NOMO-1 treated with DMSO at 0.1 percent for 48 hours (cell line): ENCODE results near the gene UGT2A2.
"Not testable (repeated sequence)": the region's sequence is repeated elsewhere in the genome, so short reads cannot be mapped to it uniquely, and the experiment has no call there.

Experiments
- DNase-seq: peaks from one replicate; lab custom pipeline; 2025; ENCODE audit not compliant: unreplicated experiment; lab: John Stamatoyannopoulos, UW

The UGT2A2 gene

DNA sequence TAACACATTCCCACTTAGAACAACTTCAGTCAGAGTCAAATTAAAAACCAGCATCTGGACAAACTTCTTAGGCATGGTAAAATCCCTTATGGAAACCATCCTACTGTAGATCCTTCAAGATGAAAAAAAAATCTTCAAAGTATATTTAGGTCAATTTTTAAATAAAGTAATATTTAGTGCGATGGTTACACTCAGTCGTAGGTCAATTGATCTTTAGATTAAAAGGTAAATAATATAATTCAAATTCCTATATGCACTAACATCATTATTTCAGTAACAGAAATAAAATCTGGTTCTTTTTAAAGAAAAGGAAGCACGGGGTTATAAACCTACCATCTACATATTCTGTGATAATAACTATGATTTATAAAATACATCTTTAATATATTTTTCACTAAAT is at the start of gene UGT2A2:
TSS of gene UGT2A2 (minus strand) at position 101 of the 400 bp plus-strand sequence. CDS start at position 99, 2 bp downstream.
- no peak for DNase-seq

GRCh38 chr4:69684804-69685203 is 45.4 kb upstream of the UGT2A2 start:
- no peak for DNase-seq

DNA sequence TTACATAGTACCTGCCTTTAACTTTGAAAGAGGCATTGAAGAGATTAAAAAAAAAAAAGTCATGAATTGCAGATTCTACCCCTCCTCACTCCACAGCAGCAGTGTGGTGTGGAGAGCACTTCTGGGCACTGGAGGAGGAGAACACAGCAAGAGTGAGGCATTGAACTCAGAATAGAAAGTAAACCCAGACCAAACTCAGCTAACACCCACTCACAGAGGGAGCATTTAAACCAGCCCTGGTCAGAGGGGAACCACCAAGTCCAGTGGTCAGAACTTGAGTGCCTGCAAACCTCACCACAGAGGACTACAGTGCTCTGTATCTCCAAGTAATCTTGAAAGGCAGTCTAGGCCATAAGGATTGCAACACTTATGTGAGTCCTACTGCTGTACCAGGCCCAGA is 29.2 kb upstream of the UGT2A2 start:
- DNase-seq: no peak

GRCh38 chr4:69664009-69664408 is 24.6 kb upstream of the UGT2A2 start:
- DNase-seq: not testable (repeated sequence)

GRCh38 chr4:69661130-69661803 is 21.8 kb upstream of the UGT2A2 start:
- DNase-seq: not testable (repeated sequence)

GRCh38 chr4:69658133-69658532 is 18.7 kb upstream of the UGT2A2 start:
- no peak for DNase-seq

- DNase-seq: no peak
Observed at GRCh38 chr4:69656653-69657158, 17.3 kb upstream of the UGT2A2 start.

- no peak for DNase-seq
Observed at GRCh38 chr4:69653147-69653546, 13.7 kb upstream of the UGT2A2 start, which contains the start of gene UGT2A1. Gene UGT2A1, minus strand, starts transcription at chr4:69653247. Its CDS starts 5,603 bp downstream, at chr4:69647644.

DNA sequence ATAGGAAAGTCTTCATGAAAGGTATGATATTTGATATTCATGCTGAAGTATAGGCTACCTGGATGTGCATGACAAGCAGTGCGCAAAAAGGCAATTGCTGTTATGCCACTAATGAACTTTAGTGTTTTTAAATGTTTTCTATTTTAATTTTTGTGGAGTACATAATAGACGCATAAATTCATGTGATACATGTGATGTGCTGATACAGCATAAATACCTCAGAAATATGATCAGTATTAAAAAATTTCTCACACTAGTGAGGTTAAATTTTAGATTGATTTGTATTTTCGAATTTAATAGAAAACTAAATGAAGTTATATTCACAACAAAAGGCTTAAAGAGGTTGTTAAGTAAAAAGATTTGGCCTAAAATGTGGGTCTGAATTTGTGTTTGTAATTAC is 11.4 kb upstream of the UGT2A2 start:
- DNase-seq: no peak

DNA sequence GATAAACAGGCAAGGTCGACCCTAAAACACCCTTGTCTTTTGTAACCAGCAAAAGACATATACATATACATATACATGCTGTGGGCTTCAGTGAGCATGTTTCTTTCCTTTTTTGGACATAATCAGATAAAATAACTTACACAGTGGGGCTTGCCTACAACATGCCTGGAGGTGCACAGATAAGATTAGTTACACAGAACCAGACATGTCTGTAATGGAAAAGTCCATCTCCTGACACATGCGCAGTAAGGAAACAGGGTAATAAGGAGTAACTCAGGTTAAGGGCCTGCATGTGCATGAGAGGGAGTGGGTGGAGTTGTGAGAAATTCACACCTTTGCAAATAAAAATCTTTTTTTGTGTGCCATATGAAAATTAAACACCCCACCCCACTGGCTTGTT is 10.2 kb upstream of the UGT2A2 start:
- no peak for DNase-seq

GRCh38 chr4:69649207-69649606 is 9.8 kb upstream of the UGT2A2 start:
- DNase-seq: no peak

GRCh38 chr4:69642961-69643360 is 3.5 kb upstream of the UGT2A2 start:
- no peak for DNase-seq

DNA sequence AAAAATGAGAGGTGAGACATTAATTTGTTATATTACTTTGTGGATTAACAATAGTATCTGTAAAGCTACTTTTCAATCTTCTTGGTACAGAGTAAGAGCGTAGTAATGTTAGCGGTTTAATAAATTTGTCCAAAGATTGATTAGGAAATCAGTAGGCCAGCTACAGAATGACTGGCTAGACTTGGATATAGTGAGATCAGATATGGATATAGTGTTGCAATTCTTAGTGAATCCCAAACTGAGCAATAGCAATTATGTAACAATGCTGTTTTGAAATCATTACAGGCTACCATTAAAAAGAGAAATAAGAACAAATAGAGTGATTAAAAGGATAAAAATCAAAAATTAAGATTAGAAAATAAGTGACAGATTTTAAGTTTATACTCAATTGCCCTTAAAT is 847 bp upstream of the UGT2A2 start:
- DNase-seq: no peak

DNA sequence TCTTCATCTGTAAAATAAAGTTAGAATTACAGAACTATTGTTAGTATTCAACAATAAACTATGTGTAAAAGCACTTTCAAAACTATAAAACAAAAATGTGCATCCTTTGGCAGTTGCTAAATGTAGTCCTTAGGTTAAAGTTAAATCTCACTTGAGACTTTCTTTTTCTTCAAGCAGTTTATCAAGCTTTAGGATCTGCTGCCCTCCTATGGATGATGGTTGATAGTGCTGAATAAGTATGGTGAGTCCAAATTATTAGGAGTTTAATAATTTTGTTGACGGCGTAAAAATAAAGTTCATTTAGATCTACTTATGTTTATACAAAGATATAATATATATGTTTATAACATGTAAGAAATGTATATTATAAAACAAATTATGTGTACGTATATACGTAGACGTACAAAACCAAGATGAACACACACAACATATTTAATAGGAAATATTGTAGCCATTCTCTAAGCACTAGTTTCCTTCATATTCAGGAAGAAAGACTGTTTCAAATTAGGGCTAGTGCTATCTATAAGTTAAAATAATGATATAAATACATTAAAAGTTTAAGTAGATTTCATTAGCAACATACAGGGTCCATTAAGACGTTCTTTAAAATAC is 22.3 kb downstream of the UGT2A2 start:
- no peak for DNase-seq

DNA sequence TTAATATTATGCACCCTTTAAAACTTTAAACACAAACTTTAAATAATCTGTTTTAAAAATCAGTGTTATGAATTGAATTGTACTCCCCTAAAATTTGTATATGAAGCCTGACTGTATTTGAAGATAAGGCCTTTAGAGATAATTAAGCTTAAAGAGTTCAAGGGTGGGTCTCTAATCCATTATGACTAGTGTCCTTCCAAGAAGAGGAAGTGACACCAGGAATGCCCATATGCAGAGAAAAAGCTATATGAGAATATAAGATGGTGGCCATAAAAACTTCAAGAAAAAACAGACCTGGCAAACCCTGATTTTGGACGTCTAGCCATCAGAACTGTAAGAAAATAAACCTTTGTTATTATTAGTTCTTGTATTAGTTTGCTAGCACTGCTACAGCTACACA is 29.0 kb downstream of the UGT2A2 start:
- DNase-seq: no peak

DNA sequence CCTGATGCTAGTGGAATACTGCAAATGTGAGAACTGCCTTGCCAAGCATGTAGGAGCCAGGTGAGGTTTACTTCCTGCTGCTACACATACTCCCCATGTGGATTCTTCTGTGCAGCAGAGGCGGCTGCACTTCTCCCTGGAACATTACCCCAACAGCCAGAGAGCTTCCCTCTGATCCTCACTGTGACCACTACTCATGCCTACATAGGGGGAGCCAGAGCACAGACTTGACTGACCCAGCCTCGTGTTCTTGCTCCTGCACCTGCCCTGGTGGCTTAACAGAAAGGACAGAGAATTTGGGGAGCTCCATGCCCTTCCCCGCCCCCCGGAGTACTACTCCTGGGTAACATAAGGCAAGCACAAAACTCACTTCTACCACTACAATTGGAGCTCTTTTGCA is 38.4 kb downstream of the UGT2A2 start:
- DNase-seq: no peak

- no peak for DNase-seq
Observed at GRCh38 chr4:69600013-69600412, 39.4 kb downstream of the UGT2A2 start.

GRCh38 chr4:69594382-69594781 is 45.1 kb downstream of the UGT2A2 start:
- DNase-seq: no peak

- DNase-seq: no peak
Observed at GRCh38 chr4:69591364-69591763, 48.1 kb downstream of the UGT2A2 start.

GRCh38 chr4:69589884-69590283 is 49.6 kb downstream of the UGT2A2 start:
- DNase-seq: no peak

GRCh38 chr4:69584135-69584534 is 55.3 kb downstream of the UGT2A2 start:
- no peak for DNase-seq

DNA sequence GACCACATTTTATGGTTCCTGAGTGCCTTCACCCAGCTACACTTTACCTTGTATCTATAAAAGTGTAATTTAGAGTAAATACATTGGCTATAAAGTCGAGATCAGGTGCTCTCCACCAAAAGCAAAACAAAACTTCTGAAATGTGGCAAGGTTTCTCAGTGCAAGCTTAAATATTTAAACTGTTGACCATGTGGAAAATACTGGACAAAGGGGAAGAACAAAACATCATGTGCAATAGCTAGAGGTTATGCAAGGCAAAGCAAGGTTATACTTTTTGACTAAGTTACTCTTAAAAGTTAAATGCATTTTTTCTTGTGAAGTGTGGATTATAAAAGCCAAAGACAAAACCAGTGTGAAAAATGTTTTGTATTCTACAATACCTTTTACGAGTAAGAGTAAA is 55.9 kb downstream of the UGT2A2 start:
- DNase-seq: no peak

DNA sequence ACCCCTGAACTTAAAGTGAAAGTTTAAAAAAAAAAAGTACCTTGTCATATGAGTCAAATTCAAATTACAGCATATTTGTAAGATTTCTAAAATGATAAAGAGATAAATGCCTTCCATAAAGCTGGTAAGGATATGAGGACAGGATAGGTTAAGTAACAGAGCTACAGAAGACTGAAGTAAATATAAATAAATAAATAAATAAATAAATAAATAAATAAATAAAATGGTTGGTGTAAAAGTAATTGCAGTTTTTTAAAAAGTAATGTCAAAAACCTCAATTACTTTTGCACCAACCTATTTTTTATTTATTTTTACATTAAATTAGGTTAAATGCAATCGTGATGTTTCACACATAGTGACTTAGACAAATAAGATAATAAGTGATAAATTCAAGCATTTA is 62.2 kb downstream of the UGT2A2 start:
- DNase-seq: no peak
